AG04449 (cell line): ENCODE measurements around the gene RNF34.

Source experiments
- CTCF ChIA-PET: fragments of 350-600 bp; formaldehyde crosslinking; extraction: SDS; loops from one replicate; lab custom pipeline; 2021; ENCODE audit warnings: antibody characterized with exemption; lab: Yijun Ruan, JAX
- POLR2A ChIA-PET: fragments of 400-600, 350-600 bp; formaldehyde crosslinking; extraction: SDS; loops from one replicate; lab custom pipeline; 2020; ENCODE audit warnings: antibody characterized with exemption, inconsistent platforms; lab: Yijun Ruan, JAX
- DNase-seq: peaks from one replicate; pipeline ENCODE4 v3.0.0-alpha.2; 2010; ENCODE audit warnings: low read depth, low spot score
- H3K4me3 ChIP-seq: 2 replicates; pipeline ENCODE4 v1.5.1; 2011; ENCODE audit warnings: low read depth, mild to moderate bottlenecking, control low read depth, low read length
- CTCF ChIP-seq: IDR thresholded peaks from one replicate; pipeline ENCODE4 v1.5.1; 2011; ENCODE audit warnings: mild to moderate bottlenecking, moderate library complexity, low read length, control low read depth, inconsistent platforms; ENCODE audit not compliant: insufficient read depth; ENCODE audit errors: missing control alignments

Gene RNF34

GRCh38 chr12:121470751-121471150 is 70.8 kb downstream of the RNF34 start:
- ChIA-PET CTCF (interaction anchor here (1.4 kb wide), 1 partner anchor 9 kb away, joined by 3 read pairs; no protein-coding TSS in a partner anchor), POLR2A (no interaction called here)
- no peak overlapping the region for H3K4me3 ChIP-seq
- no peak for TF ChIP-seq CTCF
- no peak for DNase-seq

GRCh38 chr12:121472150-121472905 is 72.4 kb downstream of the RNF34 start:
- H3K4me3 ChIP-seq, result no peak overlapping the region
- no peak for TF ChIP-seq CTCF
- CTCF ChIA-PET, result interaction anchor here (1.3 to 1.4 kb wide), 2 partner anchors 8 kb away, joined by 3 read pairs; no protein-coding TSS in a partner anchor
- POLR2A ChIA-PET, result no interaction called here
- DNase-seq, result no peak
